Measurements from ENCODE around the gene NCOA7.
A peak's percentile ranks its signal among the peaks of the same experiment; 100 is the strongest.

NCOA7 gene

GRCh38 chr6:125815080-125815910 is 24.5 kb downstream of the NCOA7 start:
- no peak for DNase-seq

GRCh38 chr6:125816828-125817280 is 26.1 kb downstream of the NCOA7 start:
- DNase-seq = no peak

GRCh38 chr6:125818225-125818657 is 27.5 kb downstream of the NCOA7 start:
- no peak for DNase-seq

GRCh38 chr6:125818772-125819260 is 28.1 kb downstream of the NCOA7 start:
- DNase-seq = no peak

- no peak for DNase-seq
Measured at GRCh38 chr6:125819535-125820326, 29.0 kb downstream of the NCOA7 start.

GRCh38 chr6:125821825-125822281 is 31.1 kb downstream of the NCOA7 start:
- DNase-seq = peak; percentile 49

GRCh38 chr6:125823180-125823579 is 32.4 kb downstream of the NCOA7 start:
- DNase-seq = no peak

GRCh38 chr6:125824946-125825771 is 34.4 kb downstream of the NCOA7 start:
- peak; percentile 31 for DNase-seq

- DNase-seq = no peak
Measured at GRCh38 chr6:125826695-125827463, 36.1 kb downstream of the NCOA7 start.

- DNase-seq = no peak
Measured at GRCh38 chr6:125827788-125828320, 37.1 kb downstream of the NCOA7 start.

- DNase-seq = no peak
Measured at GRCh38 chr6:125828476-125829039, 37.8 kb downstream of the NCOA7 start.

GRCh38 chr6:125829433-125829832 is 38.7 kb downstream of the NCOA7 start:
- no peak for DNase-seq

GRCh38 chr6:125831659-125832058 is 40.9 kb downstream of the NCOA7 start:
- DNase-seq = no peak

GRCh38 chr6:125832391-125833117 is 41.8 kb downstream of the NCOA7 start:
- DNase-seq = no peak

- no peak for DNase-seq
Measured at GRCh38 chr6:125834348-125834747, 43.6 kb downstream of the NCOA7 start.

GRCh38 chr6:125835221-125835744 is 44.5 kb downstream of the NCOA7 start:
- no peak for DNase-seq

- DNase-seq = peak; percentile 24
Measured at GRCh38 chr6:125836466-125836865, 45.7 kb downstream of the NCOA7 start.

GRCh38 chr6:125839471-125839870 is 48.7 kb downstream of the NCOA7 start:
- no peak for DNase-seq

GRCh38 chr6:125839879-125840278 is 49.1 kb downstream of the NCOA7 start:
- DNase-seq = no peak

Data from eye (tissue), 1 donor.